Endothelial cell of umbilical vein (primary cell): ENCODE data around the gene QPCTL. TPM values are rescaled to one million over a fixed set of nuclear protein-coding genes. Genes with fewer than 3 reads are reported as not detected.

Experiments
- BruUV-seq: library from RNA; stranded (reverse); fragments of 400-500 nt; replicated peaks from 2 replicates; lab custom pipeline; 2021; lab: Mats Ljungman, UMichigan
- CTCF ChIA-PET: fragments of 300-600, 350-600 bp; sonication (Branson Sonifier 250); formaldehyde crosslinking; loops from one replicate; lab custom pipeline; 2021; ENCODE audit warnings: antibody characterized with exemption, inconsistent platforms; lab: Charles Lee
- POLR2A ChIA-PET: fragments of 300-600, 350-600 bp; sonication (Branson Sonifier 250); formaldehyde crosslinking; loops from one replicate; lab custom pipeline; 2021; ENCODE audit warnings: antibody characterized with exemption, inconsistent platforms; lab: Charles Lee
- DNase-seq: peaks from one replicate; pipeline ENCODE4 v3.0.0-alpha.2; 2011; ENCODE audit warnings: low read depth, low spot score
- FAIRE-seq: peaks from 2 replicates; lab custom pipeline; 2011; peaks lifted over from hg19 to GRCh38; lab: Jason Lieb, UNC
- H2AFZ ChIP-seq: 2 replicates; pipeline ENCODE4 v1.6.0; 2012; ENCODE audit warnings: low read depth, low read length, control low read depth, inconsistent platforms
- H3K27ac ChIP-seq: 2 replicates; pipeline ENCODE4 v1.5.1; 2011; ENCODE audit warnings: low read depth, mild to moderate bottlenecking, control low read depth, low read length, moderate library complexity; ENCODE audit not compliant: insufficient read depth
- H3K27me3 ChIP-seq, 2 experiments: 2 replicates each; pipeline versions ENCODE4 v1.6.0 to v1.6.1; 2011; ENCODE audit warnings: low read length in 2 of 2, mixed read lengths in 1 of 2; ENCODE audit not compliant: control insufficient read depth in 2 of 2, insufficient read depth in 2 of 2
- H3K36me3 ChIP-seq, 2 experiments: 2 replicates in 1 of 2; 3 replicates in 1 of 2; pipeline ENCODE4 v1.5.1; 2011; ENCODE audit warnings: low read length in 2 of 2, mild to moderate bottlenecking in 1 of 2, moderate library complexity in 1 of 2; ENCODE audit not compliant: control insufficient read depth in 2 of 2, insufficient read depth in 2 of 2; ENCODE audit errors: extremely low read depth in 1 of 2
- H3K4me1 ChIP-seq: 3 replicates; pipeline ENCODE4 v1.5.1; 2011; ENCODE audit warnings: mild to moderate bottlenecking, low read length; ENCODE audit not compliant: control insufficient read depth, insufficient read depth; ENCODE audit errors: extremely low read depth
- H3K4me2 ChIP-seq: 2 replicates; pipeline ENCODE4 v1.6.1; 2011; ENCODE audit warnings: low read length, control low read depth, mixed read lengths; ENCODE audit not compliant: insufficient read depth
- H3K4me3 ChIP-seq, 3 experiments: fragments of 200-600 bp in 1 of 3; sonication (generic), shearing (Covaris generic) in 1 of 3; replicated peaks in 1 of 3; 2 replicates each; pipeline ENCODE4 v1.5.1; 2011 to 2016; ENCODE audit warnings: control low read depth in 3 of 3, low read length in 3 of 3, mild to moderate bottlenecking in 2 of 3, inconsistent platforms in 1 of 3, low read depth in 1 of 3, moderate library complexity in 1 of 3; ENCODE audit not compliant: insufficient read depth in 1 of 3
- H3K79me2 ChIP-seq: 2 replicates; pipeline ENCODE4 v1.6.0; 2012; ENCODE audit warnings: low read length, inconsistent platforms; ENCODE audit not compliant: control insufficient read depth, insufficient read depth
- H3K9ac ChIP-seq: replicated peaks from 2 replicates; pipeline ENCODE3; 2011; ENCODE audit warnings: low read length, control low read depth; ENCODE audit not compliant: insufficient read depth; ENCODE audit errors: extremely low read depth
- H3K9me1 ChIP-seq: replicated peaks from 3 replicates; pipeline ENCODE4 v1.6.0; 2011; ENCODE audit warnings: mild to moderate bottlenecking, low read length; ENCODE audit not compliant: control insufficient read depth, insufficient read depth; ENCODE audit errors: extremely low read depth
- H3K9me3 ChIP-seq: replicated peaks from 2 replicates; pipeline ENCODE4 v1.5.1; 2012; ENCODE audit warnings: low read length, inconsistent platforms; ENCODE audit not compliant: control insufficient read depth, insufficient read depth
- H4K20me1 ChIP-seq: replicated peaks from 2 replicates; pipeline ENCODE3; 2011; ENCODE audit warnings: mild to moderate bottlenecking, low read length; ENCODE audit not compliant: control insufficient read depth, insufficient read depth; ENCODE audit errors: extremely low read depth
- EZH2 ChIP-seq: IDR thresholded peaks from 2 replicates; pipeline ENCODE4 v1.6.1; 2012; ENCODE audit warnings: borderline replicate concordance, low read depth, mild to moderate bottlenecking, moderate library complexity, low read length, inconsistent platforms; ENCODE audit not compliant: severe bottlenecking
- FOS ChIP-seq: IDR thresholded peaks from 2 replicates; pipeline ENCODE4 v1.6.1; 2011; ENCODE audit warnings: mild to moderate bottlenecking, low read length, moderate library complexity, borderline replicate concordance; ENCODE audit not compliant: insufficient read depth
- GATA2 ChIP-seq: IDR thresholded peaks from 2 replicates; pipeline ENCODE4 v1.7.0; 2011; ENCODE audit warnings: low read depth, mild to moderate bottlenecking, moderate library complexity, mixed read lengths, low read length; ENCODE audit not compliant: insufficient read length, insufficient read depth
- JUN ChIP-seq: IDR thresholded peaks from 2 replicates; pipeline ENCODE4 v1.6.1; 2011; ENCODE audit warnings: borderline replicate concordance, low read depth; ENCODE audit not compliant: insufficient read length, insufficient read depth
- MYC ChIP-seq: IDR thresholded peaks from one replicate; pipeline ENCODE4 v1.6.1; 2011; ENCODE audit warnings: mild to moderate bottlenecking, low read depth, low read length
- POLR2A ChIP-seq: IDR thresholded peaks from 2 replicates; pipeline ENCODE4 v1.6.1; 2012; ENCODE audit warnings: low read depth, mild to moderate bottlenecking, control low read depth, low read length
- POLR2AphosphoS5 ChIP-seq: IDR thresholded peaks from 2 replicates; pipeline ENCODE4 v1.6.1; 2012; ENCODE audit warnings: low read depth, mild to moderate bottlenecking, control low read depth, low read length, moderate library complexity; ENCODE audit not compliant: insufficient read depth
- dilution Hi-C: fragments of 300-500 bp; cut with MboI; formaldehyde crosslinking; loops from one replicate; pipeline ENCODE4 v1.15.0; 2019; ENCODE audit warnings: low sequenced_read_pairs; ENCODE audit not compliant: extremely low pct_ligation_motif_present
- intact Hi-C: fragments of 100-400 bp; cut with micrococcal nuclease; formaldehyde crosslinking; loops from one replicate; pipeline ENCODE4 v1.10.0; 2022
- polyA plus RNA-seq, 4 experiments: library from polyadenylated mRNA; depleted of rRNA in 3 of 4; stranded (reverse) in 3 of 4; unstranded in 1 of 4; fragments of >200 nt; gene quantifications; 2 replicates each; pipeline versions ENCODE4 v1.2.1 to v1.2.3, GENCODE V29; 2011 to 2012; ENCODE audit warnings: missing spikeins in 1 of 4
- total RNA-seq: library from RNA; stranded (reverse); gene quantifications from 2 replicates; pipeline ENCODE4 v1.2.3, GENCODE V29; 2021
- TF ChIP-seq, protein P1 (sequence below): IDR thresholded peaks from 2 replicates; pipeline ENCODE4 v1.6.1; 2011; ENCODE audit not compliant: insufficient read depth, insufficient read length
- TF ChIP-seq, protein P2 (sequence below), 2 donors: IDR thresholded peaks; 1 replicate in 1 of 2; 2 replicates in 1 of 2; pipeline ENCODE4 v1.5.1; 2011; ENCODE audit warnings: low read length in 2 of 2, mild to moderate bottlenecking in 2 of 2, moderate library complexity in 2 of 2, control low read depth in 1 of 2, inconsistent platforms in 1 of 2, low read depth in 1 of 2; ENCODE audit not compliant: insufficient read depth in 1 of 2; ENCODE audit errors: extremely low read depth in 1 of 2

The QPCTL gene
- total and polyA plus RNA-seq, 2 donors (not counting 3 experiments of a cell fraction or from before 2014, with no cell fraction given) = 17.6 to 22.5 TPM

DNA sequence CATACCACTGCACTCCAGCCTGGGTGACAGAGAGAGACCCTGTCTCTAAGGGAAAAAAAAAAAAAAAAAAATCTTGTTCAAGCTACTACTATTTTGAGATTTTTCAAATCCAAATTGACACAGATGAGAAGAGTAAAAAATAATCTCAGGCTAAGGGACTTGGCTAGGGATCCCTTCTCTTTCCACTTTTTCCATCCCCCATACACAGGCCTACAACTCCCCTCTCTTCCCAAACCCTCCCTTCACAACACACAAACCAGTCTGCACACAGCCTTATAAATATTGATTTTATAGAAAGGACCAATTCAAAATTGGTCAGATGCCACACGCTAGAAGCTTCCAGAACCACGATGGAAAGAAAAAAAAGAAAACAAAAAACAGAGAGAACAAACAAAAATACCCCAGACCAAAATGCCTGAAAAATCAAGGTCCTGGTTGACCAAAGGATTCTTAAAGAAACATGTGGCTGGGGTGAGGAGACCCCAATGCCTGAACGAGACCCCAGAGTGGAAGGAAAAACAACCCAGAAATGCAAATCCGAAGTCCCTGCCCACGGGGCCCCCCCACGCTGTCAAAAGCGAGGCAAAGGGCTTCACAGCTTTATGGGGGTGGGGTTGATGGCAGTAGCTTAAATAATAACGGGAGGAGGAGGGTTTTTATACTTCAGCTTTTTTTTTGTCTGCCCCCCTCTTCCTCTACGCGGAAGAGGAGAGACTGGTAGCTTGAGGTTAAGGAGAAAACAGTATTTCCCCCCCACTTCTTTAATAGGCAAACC, 18.1 kb downstream of the QPCTL start:
- POLR2A ChIA-PET = no interaction called here
- dilution Hi-C loops = no loop called here
- DNase-seq = no peak
- no peaks in the 10 kb centered on the region for H3K9me3 ChIP-seq
- no peak overlapping the region for H3K4me2 ChIP-seq
- H3K36me3 ChIP-seq = peaks cover 0 to 13% of the 10 kb centered on the region in 2 experiments
- CTCF ChIA-PET = interaction anchor here (0.9 to 1.3 kb wide), 3 partner anchors 13 to 59 kb away, joined by 3 to 4 read pairs (median 4); partner anchors contain the start of genes QPCTL and SIX5
- H4K20me1 ChIP-seq = no peaks in the 10 kb centered on the region
- no peak overlapping the region for H2AFZ ChIP-seq
- intact Hi-C loops = no loop called here
- H3K79me2 ChIP-seq = peaks cover 15% of the 10 kb centered on the region
- no TSS peak for BruUV-seq
- H3K27ac ChIP-seq = no peak overlapping the region
- H3K4me1 ChIP-seq = no peaks in the 10 kb centered on the region
- H3K9ac ChIP-seq = no peak overlapping the region
- TF ChIP-seq GATA2 (no peak), MYC (no peak), JUN (no peak), POLR2AphosphoS5 (no peak), FOS (no peak), POLR2A (no peak), EZH2 (no peak)
- TF ChIP-seq, protein P1, sequence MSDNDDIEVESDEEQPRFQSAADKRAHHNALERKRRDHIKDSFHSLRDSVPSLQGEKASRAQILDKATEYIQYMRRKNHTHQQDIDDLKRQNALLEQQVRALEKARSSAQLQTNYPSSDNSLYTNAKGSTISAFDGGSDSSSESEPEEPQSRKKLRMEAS = no peak
- TF ChIP-seq, protein P2, sequence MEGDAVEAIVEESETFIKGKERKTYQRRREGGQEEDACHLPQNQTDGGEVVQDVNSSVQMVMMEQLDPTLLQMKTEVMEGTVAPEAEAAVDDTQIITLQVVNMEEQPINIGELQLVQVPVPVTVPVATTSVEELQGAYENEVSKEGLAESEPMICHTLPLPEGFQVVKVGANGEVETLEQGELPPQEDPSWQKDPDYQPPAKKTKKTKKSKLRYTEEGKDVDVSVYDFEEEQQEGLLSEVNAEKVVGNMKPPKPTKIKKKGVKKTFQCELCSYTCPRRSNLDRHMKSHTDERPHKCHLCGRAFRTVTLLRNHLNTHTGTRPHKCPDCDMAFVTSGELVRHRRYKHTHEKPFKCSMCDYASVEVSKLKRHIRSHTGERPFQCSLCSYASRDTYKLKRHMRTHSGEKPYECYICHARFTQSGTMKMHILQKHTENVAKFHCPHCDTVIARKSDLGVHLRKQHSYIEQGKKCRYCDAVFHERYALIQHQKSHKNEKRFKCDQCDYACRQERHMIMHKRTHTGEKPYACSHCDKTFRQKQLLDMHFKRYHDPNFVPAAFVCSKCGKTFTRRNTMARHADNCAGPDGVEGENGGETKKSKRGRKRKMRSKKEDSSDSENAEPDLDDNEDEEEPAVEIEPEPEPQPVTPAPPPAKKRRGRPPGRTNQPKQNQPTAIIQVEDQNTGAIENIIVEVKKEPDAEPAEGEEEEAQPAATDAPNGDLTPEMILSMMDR (IDR thresholded peaks at IDR 0.05; ENCODE audit: extremely low read depth in 1 of 2, insufficient read depth in 1 of 2, low read depth in 1 of 2, low read length in 2 of 2) = no peak
- no peak overlapping the region for H3K4me3 ChIP-seq
- H3K9me1 ChIP-seq = no peaks in the 10 kb centered on the region
- no peaks in the 10 kb centered on the region for H3K27me3 ChIP-seq
- FAIRE-seq = no peak
